DMS153 (cell line): ENCODE data around the gene C12orf75.
"Not testable (repeated sequence)": the region's sequence is repeated elsewhere in the genome, so short reads cannot be mapped to it uniquely, and the experiment has no call there.

Experiments used
- DNase-seq: peaks from one replicate; lab custom pipeline; 2025; lab: John Stamatoyannopoulos, UW

C12orf75 gene

DNA sequence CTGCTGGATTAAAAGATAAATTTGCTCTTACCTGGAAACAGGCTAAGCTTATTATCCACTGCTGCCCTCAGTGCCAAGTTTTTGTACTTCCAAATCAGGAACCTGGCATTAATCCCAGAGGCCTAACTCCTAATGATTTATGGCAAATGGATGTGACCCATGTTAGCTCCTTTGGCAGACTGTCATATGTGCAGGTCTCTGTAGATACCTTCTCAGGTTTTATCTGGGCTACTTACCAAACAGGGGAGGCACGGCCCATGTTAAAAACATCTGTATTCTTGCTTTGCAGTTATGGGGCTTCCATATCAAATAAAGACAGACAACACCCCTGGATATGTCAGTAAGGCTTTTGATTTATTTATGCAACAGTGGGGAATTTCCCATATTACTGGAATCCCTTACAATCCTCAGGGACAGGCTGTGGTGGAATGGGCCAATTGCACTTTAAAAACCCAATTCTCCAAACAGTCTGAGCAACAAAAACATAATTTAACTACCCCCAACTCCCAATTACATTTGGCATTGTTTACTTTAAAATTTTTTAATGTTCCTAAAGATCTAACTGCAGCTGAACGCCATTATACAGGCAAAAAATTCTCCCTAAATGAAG, 19.9 kb upstream of the C12orf75 start:
- DNase-seq = not testable (repeated sequence)

DNA sequence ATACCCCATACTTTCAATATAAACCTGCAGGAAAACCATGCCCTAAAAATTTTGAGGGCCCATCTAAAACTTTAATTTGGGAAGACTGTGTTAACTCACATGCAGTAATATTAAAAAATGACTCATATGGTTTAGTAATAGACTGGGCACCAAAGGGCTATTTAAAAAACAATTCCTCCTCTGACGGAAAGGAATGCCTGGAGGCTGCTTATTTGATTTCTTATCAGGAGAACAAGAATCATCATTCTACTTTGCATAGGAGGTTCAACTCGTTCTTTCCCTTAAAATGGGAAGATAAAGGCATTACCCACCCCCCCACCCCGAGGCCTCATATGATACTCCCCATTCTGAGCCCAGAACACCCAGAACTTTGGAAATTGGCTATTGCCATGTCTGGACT, 18.6 kb upstream of the C12orf75 start:
- not testable (repeated sequence) for DNase-seq

DNA sequence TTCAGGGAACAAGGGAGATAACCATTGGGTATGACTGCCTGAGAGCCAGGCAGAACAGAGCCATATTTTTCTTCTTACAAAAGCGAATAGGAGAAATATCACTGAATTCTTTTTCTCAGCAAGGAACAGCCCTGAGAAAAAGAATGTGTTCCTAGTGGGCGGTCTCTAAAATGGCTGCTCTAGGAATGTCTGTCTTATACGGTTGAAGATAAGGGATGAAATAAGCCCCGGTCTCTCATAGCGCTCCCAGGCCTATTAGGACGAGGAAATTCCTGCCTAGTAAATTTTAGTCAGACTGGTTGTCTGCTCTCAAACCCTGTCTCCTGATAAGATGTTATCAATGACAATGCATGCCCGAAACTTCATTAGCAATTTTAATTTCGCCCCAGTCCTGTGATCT, 16.7 kb upstream of the C12orf75 start:
- DNase-seq = not testable (repeated sequence)

DNA sequence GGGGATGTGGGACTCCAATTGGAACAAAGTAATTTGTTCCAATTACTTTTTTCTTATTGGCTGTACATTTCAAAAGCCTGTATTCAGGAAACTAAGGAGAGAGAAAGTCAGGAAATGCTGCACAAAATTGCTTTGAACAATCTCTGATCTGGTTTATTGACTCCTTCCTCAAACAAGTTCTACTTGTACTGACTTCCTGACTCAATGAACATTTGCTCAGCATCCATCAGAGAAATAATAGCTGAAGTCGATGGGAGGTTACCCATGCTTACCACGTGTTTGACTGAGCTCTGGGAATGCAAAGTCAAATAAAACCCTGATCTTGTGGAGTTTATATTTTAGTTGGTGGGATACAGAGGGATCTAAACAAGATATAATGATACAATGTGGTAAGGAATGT, 15.4 kb upstream of the C12orf75 start:
- no peak for DNase-seq

DNA sequence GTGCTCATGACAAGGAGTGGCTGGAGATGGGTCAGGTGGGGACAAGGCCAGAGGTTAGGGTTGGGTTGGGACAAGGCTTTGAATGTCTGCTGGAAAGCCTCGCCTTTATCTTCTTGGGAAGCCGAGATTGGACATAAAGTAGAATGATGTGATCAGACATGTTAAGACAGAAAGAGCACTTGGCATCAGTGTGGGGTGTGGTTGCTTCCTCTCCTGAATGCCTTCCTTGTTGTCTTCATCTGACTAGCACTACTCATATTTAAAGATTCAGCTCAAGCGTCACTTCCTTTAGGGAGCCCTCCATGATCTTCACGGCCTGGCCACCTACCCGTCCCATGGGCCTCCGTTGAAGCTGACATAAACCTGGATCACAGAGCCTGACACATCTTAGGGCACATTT, 14.8 kb upstream of the C12orf75 start:
- DNase-seq = no peak

DNA sequence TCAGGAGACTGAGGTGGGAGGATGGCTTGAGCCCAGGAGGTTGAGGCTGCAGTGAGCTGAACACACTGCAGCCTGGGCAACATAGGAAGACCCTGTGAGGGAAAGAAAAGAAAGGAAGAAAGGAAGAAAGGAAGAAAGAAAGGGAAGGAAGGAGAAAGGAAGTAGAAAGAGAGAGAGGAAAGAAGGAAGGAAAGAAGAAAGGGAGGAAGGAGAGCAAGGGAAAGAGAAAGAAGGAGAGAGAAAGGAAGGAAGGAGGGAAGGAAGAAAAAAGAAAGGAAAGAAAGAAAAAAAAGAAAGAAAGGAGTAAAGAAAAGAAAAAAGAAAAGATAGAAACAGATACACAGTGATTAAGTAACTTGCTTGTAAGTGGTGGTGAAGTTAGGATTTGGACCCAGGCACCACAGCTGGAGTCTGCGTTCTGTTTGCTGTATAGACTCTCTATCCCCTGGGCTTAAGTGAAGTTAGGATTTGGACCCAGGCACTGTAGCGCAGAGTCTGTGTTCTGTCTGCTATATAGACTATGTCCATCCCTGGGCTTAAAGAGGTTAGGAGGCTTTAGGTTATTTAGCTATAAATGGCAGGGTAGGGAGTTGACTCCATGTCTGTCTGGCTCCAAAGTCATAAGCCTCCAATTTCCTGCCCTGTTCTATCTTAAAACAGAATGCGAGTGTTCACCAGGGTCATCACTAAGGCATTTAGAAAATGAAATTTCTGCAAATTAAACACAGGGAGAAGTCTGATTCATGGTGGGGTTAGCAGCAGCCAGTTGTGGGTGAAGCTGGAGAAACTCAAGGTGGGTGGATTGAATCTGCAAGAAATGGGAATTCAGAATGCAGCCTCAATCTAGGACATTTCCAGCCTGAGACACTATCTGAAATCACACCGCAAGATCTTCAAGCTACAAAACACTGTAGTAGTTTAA, 13.3 kb upstream of the C12orf75 start:
- no peak for DNase-seq

DNA sequence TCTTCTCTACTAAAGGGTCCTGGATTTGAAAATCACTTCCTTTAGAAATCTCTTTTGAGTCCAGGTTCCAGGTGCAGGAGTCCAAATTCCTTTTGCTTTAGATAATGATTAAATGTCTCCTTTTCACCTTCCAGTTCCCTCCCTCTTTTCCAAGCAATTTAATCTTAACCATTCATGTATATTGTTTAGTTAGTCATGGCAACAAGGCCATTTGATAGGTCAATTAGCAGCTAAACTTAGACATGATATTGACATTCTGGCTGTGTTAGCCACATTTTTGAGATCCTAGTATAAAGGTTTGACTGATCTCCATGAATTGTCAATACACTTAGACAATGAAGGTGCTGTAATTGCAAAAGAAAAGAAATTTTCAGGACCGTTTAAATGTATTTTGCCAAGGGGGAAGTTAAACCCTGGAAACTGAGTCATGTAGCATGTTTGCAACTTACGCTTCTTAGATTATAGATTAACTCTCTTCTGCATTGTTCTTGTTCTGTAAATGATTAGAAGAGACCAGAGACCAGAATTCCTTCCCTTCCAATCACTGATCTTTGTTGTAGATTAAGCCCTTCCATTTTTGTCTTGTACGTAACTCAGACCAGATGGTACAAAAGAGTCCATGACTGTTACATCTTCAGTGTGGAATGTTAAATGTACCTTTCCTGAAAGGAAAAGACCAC, 12.4 kb upstream of the C12orf75 start:
- DNase-seq = peak; percentile 83

DNA sequence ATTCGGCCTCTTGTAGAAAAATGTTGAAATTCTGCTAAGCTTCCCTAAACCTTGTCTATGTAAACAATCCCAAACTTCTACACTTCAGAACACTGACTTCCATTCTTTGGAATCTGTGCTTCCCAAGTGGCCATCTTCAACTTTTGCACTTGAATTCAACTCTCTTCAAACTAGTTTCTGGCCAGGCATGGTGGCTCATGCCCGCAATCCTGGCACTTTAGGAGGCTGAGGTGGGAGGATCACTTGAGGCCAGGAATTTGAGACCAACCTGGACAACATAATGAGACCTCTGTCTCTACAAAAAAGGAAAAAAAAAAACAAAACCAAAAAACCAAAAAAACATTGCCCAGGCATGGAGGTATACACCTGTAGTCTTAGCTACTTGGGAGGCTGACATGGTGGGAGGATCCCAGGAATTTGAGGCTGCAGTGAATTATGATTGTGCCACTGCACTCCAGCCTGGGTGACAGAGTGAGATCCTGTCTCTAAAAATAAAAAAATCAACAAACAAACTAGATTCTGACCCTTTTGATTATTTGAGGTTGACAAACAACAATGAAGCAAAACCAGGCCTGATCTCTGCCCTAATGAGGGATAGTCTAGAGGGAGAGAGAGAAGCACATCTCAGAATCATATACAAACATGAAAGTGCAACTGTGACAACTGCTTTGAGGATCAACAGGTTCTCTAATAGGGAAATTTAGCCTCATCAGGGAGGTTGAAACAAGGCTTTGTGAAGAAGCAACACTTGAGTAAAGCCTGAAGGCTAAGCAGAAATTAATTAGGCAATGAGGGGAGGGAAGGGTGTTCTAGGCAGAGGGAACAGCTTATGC, 11.6 kb upstream of the C12orf75 start:
- DNase-seq = no peak

DNA sequence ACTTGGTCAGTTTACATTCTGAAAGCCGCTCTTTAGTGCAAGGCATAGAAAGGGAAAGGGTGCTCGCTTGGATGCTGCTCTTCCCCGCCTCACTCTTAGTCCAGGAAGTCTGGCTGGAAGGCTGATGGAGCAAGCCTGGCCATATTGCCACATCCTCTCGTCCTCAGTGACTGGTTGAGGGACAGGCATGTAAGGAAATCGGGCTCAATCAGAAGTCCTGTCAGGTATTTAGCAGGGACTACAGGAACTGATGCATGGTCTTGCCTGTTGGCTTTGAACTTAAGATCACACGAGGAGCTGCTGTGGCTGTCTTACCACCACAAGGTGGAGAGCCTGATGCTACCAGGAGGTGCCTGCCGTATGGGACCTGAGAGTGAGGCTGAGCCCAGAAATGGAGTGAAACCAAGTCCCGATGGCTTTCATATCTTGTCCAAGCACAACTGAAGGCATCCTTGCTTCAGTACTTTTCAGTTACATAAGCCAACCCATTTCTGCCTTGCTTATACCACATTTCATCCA, 10.7 kb upstream of the C12orf75 start:
- DNase-seq = no peak

DNA sequence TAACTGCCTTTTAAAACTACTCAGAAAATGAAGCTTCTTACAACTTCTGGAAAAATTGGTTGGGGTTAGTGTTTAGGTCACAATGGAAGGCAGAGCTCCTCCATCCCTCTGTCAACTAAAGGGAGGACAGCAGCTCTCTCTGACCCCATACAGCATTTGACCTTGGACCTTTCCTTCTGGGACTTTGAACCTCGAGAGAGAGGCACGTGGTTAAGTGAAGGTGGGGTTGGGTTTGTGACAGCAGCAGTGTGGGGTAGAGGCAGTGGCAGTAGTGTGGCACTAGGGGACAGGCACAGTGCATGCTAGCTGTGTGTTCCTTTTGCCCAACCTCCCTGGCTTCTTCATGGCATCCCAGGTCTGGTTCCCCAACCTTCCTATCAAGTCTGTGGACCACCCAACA, 9.4 kb upstream of the C12orf75 start:
- DNase-seq = no peak

DNA sequence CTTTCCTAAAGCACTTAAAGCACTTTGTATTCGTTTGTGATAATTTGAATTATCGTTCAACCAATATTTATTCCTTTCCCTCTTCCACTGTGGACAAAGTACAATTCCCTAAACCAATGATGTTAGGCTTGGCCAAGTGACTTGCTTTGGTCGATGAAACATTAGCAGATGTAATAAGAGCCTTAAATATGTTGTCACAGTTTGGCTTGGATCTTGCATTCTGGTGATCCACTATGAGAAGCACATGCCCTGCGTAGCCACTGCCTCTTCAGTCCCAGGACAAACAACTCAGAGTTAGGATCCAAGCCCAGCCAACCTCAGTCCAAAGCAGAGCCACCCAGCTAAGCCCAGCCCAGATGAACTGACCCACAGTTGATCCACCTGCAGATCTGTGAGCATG, 8.4 kb upstream of the C12orf75 start:
- no peak for DNase-seq

DNA sequence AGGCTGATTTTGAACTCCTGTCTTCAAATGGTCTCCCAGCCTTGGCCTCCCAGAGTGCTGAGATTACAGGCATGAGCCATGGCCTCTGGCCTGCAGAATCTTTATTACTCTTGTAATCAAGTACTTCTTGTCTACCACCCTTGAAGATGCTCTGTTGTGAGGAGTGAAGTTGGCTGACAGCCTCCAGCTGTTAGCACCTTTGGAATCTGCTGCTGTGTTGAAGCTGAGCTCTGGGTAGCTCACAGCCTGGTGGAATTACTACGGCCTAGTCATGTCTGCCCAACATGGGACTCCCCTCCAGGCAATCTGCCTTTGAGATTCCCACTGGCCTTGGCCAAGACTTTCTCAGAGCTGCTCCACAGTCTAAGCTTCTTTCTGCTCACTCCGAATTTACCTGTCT, 5.8 kb upstream of the C12orf75 start:
- no peak for DNase-seq

DNA sequence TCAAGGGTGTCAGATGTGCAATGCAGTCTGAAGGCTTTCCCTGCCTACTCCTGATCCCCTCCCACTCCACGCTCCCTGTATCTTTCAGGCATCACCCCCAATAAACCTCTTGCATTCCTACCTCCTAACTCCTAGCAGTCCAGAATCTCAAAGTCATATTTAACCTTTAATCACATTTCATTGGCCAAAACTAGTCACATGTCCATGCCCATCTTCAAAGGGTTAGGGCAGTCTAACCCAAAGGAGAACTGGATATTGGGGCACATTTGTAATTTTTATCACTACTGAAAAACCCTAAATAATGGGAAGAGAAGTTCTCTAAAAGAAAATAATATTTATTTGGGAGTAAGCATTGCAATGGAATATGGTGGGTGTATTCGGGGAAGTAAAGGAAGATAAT, 5.4 kb upstream of the C12orf75 start:
- DNase-seq = no peak

DNA sequence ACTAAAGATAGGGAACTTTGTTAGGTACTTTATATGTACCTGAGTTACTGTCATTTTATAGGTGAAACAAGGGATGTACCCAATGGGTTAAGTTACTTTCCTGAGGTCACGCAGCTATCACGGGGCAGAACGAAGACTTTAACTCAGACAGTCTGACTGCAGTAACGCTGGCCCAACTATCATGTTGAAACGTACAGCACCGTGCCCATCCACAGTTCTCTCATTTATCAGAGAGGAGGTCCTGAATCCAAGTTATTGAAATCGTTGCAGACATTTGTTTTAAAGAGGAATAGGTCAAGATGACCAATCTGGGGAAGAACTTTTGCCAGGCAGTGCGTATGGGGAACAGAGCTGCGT, 587 bp upstream of the C12orf75 start:
- DNase-seq = no peak

DNA sequence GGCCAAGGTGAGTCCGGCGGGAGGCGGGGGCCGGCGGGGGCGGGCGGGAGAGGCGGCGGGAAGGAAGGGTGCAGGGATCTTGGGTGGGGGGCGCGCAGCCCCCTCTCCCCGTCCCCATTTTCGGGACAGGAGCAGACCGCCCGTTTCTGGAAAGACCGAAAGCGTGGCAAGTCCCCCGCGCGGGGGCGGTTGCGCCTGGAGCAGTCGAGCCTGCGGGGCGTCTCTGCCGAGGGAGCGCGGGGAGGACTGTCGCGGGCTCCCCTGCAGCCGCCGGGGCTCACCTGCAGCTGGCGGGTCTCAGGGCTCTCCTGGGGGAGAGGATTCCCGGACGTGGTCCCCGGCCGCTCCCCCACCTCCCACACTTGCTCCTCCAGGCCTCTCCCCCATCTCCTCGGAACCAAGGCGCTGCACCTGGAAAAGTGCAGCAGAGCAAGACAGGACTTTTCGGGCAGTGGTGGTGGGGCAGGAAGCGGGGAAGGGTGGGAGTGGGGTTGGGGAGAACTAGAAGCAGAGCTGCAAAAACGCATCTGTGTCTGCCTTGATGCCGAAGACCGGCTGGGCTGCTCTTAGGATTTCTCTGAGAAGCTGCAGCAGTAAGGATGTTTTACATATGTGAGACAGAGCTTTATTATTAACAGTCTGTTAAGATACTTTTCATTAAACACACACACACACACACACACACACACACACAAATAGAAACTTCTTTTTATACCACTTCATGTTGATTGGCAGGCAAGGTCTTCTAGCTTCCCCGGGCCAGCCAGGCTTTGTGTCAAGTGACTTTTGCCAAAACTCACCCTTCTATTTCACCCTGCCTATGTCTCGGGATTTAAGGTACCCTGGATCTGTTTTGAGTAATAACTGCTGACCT, 677 bp downstream of the C12orf75 start:
- DNase-seq = no peak

DNA sequence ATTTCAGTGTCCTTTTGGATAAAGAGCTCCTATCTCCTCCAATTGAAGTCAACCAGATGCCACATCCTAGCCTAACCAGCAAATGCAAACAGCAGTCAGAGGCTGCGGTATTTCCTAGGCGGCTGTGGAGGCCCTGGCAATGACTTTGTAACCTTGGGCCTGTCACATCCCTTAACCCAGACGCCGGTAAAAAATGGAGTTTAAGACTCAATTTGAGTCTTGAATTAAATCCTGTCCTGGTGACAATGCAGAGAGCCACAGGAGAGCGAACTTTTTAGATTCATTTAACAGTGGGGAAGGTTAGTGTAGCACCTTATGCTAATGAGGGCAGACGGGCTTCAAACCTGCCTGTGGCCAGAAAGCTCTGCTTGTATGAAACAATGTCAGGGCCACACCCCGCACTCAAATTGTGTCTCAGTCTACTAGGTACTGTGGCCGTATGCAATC, 1.3 kb downstream of the C12orf75 start:
- DNase-seq = no peak

DNA sequence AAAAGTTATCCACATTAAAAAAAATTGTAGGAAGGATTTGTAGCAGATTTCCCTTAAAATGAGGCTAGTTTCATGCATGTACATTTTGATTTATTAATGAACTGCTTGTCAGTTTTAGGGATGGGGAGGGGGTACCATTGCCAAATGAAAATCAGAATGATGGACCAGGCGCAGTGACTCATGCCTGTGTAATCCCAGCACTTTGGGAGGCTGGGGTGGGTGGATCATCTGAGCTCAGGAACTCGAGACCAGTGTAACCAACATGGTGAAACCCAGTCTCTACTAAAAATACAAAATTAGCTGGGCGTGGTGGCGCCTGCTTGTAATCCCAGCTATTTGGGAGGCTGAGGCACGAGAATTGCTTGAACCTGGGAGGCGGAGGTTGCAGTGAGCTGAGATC, 1.8 kb downstream of the C12orf75 start:
- not testable (repeated sequence) for DNase-seq

DNA sequence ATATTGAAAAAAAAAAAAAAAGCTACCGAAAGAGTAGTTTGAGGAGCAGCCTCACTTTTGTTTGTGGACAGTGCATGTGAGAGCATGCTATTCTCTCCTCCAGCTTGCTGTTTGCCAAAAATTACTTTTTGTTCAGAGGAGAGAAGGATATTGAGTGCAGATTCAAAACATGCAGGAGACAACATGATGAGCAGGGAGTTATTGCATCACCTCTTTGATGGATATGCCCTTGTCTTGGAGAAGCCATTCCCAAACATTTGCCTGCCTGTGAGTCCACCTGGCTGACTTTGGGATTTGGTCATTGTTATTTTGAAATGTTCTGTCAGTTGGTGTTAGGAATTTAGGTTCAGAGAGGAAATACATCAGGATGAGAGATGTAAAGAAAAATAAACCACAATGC, 2.4 kb downstream of the C12orf75 start:
- DNase-seq = no peak

DNA sequence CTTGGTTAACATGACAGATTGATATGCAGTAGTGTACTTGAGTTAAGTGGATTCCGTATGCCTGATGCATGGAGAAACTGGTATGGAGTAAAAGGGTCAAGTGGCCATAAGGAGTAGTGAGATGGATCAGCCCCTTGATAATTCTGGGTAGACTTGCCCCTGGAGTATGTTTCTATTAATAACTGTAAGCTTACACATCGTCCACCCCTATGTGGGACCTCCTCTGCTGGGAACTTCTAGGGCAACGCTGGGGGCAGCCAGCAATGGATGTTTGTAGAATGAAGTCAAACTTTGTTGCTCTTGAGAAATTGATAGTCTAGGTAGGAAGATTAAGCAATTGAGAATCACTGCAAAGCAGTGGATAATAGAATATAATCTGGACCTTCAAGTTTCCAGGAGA, 3.5 kb downstream of the C12orf75 start:
- DNase-seq = peak; percentile 56

DNA sequence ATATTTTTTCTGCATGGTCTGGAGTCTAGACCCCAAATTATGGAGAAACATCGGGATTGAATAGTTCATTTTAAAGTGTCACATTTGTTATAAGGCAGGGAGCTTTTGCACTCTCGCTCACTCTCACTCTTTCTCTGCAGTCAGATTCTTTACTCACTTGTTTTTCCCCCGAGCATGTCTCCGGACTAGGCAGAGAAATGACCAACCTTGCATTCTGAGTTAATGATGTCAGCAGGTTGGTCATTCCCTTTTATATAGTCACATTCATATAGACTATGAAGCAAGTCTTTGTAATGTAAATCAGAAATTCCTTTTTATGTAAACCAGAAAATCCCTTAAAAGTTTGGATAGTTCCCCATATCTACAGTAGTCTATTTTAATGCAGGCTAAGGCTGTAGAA, 4.1 kb downstream of the C12orf75 start:
- DNase-seq = no peak

DNA sequence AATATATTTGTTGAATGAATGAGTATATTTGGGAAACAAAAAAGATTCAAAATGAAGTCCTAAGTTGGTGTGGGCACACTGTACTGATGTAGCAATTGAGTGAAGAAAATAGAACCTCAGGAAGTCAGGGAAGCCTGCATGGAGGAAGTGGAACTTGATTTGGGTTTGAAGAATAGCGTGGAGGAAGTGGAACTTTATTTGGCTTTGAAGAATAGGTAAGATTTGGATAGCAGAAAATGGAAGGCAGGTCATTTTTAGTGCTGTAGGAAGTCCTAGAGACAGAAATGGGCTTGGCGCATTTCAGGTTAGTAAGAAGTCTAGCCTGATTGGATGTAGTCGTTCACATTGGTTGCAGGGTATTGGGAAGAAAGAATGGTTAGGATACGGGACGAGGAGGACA, 5.4 kb downstream of the C12orf75 start:
- no peak for DNase-seq
